Type B pancreatic cell (in vitro differentiated cells): ENCODE data around the gene SPOUT1. TPM values are rescaled to one million over a fixed set of nuclear protein-coding genes. Genes with fewer than 3 reads are reported as not detected.

Experiments
- DNase-seq: peaks from one replicate; pipeline ENCODE4 v3.0.0; 2021; ENCODE audit warnings: mixed read lengths; ENCODE audit not compliant: unreplicated experiment; ENCODE audit errors: extremely low spot score
- H3K27ac Mint-ChIP-seq: 2 replicates; pipeline ENCODE4 v1.8.0; 2021; ENCODE audit warnings: mild to moderate bottlenecking, mixed read lengths
- H3K27me3 Mint-ChIP-seq: 2 replicates; pipeline ENCODE4 v1.8.0; 2021; ENCODE audit warnings: mixed read lengths
- H3K36me3 Mint-ChIP-seq: 2 replicates; pipeline ENCODE4 v1.8.0; 2021; ENCODE audit warnings: mixed read lengths
- H3K4me1 Mint-ChIP-seq: one replicate; pipeline ENCODE4 v1.8.0; 2021; ENCODE audit warnings: mixed read lengths; ENCODE audit not compliant: unreplicated experiment
- H3K4me3 Mint-ChIP-seq: 2 replicates; pipeline ENCODE4 v1.8.0; 2021; ENCODE audit warnings: mild to moderate bottlenecking, mixed read lengths
- H3K9me3 Mint-ChIP-seq: 2 replicates; pipeline ENCODE4 v1.8.0; 2021; ENCODE audit warnings: mixed read lengths
- total RNA-seq: library from RNA; stranded (reverse); gene quantifications from 2 replicates; pipeline ENCODE4 v1.2.1, GENCODE V29; 2021; ENCODE audit warnings: low replicate concordance
- TF ChIP-seq, protein P1 (sequence below): fragments of 200-600 bp; sonication (generic); conservative IDR thresholded peaks from 2 replicates; pipeline ENCODE4 v1.5.0; 2021; ENCODE audit warnings: antibody characterized with exemption, mild to moderate bottlenecking

The SPOUT1 gene
- total RNA-seq, 1 donor from 2014 or later: 53.4 TPM

DNA sequence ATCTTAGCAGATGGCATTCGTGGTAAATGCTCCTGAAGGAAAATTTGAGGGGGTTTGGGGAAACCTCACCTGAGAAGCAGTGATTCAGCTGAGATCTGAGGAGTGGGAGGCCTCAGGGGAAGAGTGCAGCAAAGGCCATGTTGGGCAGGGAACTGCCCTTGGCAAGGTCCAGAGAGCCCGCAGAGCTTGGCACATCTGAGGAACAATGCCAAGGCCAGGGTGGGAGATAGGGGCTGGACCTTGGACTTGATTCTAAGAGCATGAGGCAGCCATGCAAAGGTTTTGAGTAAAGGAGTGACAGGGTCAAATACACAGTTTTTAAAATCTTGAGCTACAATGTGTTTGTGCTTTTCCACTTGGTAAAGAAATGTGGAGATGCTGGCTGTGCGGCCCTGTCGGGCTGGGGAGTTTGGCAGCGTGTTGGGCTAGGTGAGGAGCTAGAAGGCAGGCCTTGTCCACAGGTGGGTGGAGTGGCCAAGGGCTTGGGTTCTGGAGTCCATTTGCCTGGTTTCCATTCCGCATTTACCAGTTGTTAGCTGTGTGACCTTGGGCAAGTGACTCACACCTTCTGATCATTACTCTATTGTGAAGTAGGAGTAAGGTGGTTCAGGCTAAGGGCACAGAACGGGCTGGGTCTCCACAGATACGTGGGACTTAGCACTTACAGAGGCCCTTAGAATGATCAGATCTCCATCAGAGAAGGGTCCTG lies 36.5 kb downstream of the SPOUT1 start:
- no peak overlapping the region for H3K4me3 Mint-ChIP-seq
- no peaks in the 10 kb centered on the region for H3K27me3 Mint-ChIP-seq
- H3K36me3 Mint-ChIP-seq: no peaks in the 10 kb centered on the region
- TF ChIP-seq, protein P1, sequence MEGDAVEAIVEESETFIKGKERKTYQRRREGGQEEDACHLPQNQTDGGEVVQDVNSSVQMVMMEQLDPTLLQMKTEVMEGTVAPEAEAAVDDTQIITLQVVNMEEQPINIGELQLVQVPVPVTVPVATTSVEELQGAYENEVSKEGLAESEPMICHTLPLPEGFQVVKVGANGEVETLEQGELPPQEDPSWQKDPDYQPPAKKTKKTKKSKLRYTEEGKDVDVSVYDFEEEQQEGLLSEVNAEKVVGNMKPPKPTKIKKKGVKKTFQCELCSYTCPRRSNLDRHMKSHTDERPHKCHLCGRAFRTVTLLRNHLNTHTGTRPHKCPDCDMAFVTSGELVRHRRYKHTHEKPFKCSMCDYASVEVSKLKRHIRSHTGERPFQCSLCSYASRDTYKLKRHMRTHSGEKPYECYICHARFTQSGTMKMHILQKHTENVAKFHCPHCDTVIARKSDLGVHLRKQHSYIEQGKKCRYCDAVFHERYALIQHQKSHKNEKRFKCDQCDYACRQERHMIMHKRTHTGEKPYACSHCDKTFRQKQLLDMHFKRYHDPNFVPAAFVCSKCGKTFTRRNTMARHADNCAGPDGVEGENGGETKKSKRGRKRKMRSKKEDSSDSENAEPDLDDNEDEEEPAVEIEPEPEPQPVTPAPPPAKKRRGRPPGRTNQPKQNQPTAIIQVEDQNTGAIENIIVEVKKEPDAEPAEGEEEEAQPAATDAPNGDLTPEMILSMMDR: no peak
- H3K9me3 Mint-ChIP-seq: no peaks in the 10 kb centered on the region
- no peak overlapping the region for H3K27ac Mint-ChIP-seq
- no peak for DNase-seq
- no peaks in the 10 kb centered on the region for H3K4me1 Mint-ChIP-seq

- TF ChIP-seq, protein P1: no peak
- Mint-ChIP-seq H3K27me3 (no peaks in the 10 kb centered on the region), H3K4me1 (no peaks in the 10 kb centered on the region), H3K9me3 (no peaks in the 10 kb centered on the region), H3K36me3 (no peaks in the 10 kb centered on the region), H3K4me3 (no peak overlapping the region), H3K27ac (no peak overlapping the region)
- no peak for DNase-seq
These were observed 37.5 kb downstream of the SPOUT1 start for GRCh38 chr9:128792134-128792533.

DNA sequence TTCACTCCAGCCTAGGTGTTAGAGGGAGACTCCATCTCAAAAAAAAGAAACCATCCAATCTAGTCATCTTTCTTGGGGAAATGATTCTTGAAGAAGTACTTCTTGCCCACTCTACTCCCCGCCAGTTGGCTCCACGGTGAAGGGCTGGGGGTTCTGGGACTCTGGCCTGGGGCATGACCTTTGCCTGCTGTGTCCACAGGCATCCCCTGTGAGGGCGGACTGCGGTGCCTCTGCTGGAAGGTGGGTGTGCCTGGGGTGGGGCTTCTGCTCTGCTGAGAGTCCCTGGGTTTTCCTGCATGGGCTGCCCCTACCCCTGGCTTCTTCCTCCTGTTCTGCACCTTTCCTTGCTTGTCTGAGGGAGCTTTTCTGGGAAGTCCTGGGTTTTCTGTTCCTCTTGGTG lies 39.1 kb downstream of the SPOUT1 start:
- Mint-ChIP-seq H3K27ac (no peak overlapping the region), H3K4me1 (no peaks in the 10 kb centered on the region), H3K4me3 (no peak overlapping the region), H3K27me3 (no peaks in the 10 kb centered on the region), H3K9me3 (no peaks in the 10 kb centered on the region), H3K36me3 (no peaks in the 10 kb centered on the region)
- no peak for DNase-seq
- TF ChIP-seq, protein P1: no peak

DNA sequence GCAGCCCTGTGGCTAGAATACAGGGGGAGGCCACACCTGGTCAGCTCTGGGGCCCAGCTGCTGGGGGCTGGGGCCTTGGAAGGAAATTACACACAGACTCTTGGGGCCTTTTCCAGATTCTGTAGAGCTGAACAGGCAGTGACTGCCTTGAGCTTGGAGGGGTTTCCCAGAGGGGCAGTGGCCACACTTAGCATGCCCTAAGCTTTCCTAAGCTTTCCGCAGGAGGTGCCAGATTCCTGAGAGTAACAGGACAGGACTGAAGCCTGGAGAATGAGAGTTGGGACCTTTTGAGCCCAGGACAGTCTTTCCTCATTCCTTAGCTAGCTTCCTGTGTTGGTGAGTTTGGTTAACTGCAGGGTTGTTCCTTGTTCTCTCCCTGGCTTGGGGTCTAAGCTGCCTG lies 41.1 kb downstream of the SPOUT1 start:
- peak overlapping the region; percentile 95 for H3K4me3 Mint-ChIP-seq
- no peaks in the 10 kb centered on the region for H3K27me3 Mint-ChIP-seq
- H3K4me1 Mint-ChIP-seq: no peaks in the 10 kb centered on the region
- TF ChIP-seq, protein P1: no peak
- DNase-seq: no peak
- H3K27ac Mint-ChIP-seq: no peak overlapping the region
- H3K36me3 Mint-ChIP-seq: no peaks in the 10 kb centered on the region
- no peaks in the 10 kb centered on the region for H3K9me3 Mint-ChIP-seq

DNA sequence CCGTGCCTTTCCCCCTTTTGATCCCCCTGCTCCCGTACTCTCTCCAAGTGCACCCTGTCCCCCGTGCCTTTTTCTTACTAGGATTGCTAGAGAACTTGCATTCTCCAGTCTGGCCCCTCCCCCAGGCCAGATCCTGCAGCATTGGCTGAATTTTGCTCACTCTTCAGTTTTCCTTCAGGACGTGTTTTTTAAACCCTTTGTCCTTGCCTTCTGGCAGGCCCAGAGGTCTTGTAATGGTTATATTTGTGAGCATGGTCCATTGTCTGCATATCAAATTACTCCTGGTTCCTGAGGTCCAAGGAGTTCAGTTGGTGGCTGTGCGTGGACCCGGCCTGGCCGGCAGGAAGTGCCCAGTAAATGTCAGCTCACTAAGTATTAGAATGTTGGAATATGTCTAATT lies 41.9 kb downstream of the SPOUT1 start:
- DNase-seq: no peak
- H3K9me3 Mint-ChIP-seq: no peaks in the 10 kb centered on the region
- TF ChIP-seq, protein P1: no peak

More for the DNA sequence above, 41.9 kb downstream of the SPOUT1 start:
- no peaks in the 10 kb centered on the region for H3K36me3 Mint-ChIP-seq
- H3K27me3 Mint-ChIP-seq: no peaks in the 10 kb centered on the region
- peak overlapping the region; percentile 92 for H3K27ac Mint-ChIP-seq
- H3K4me1 Mint-ChIP-seq: no peaks in the 10 kb centered on the region
- H3K4me3 Mint-ChIP-seq: peak overlapping the region; percentile 95
